ENCODE results near the gene LDLRAD4.

- no peak for TF ChIP-seq POLR2AphosphoS5 (IDR thresholded peaks at IDR 0.05; ENCODE audit: borderline replicate concordance, low read depth, low read length)
- TF ChIP-seq EZH2 (IDR thresholded peaks at IDR 0.05) = no peak
These were observed 10.6 kb downstream of the LDLRAD4 start for GRCh38 chr18:13229001-13229671.

Measured in SK-N-MC (cell line).